NCI-H2227 (cell line): Measurements from ENCODE around the gene RAB40A.
"Not testable (repeated sequence)": the region's sequence is repeated elsewhere in the genome, so short reads cannot be mapped to it uniquely, and the experiment has no call there.

Experiments used
- DNase-seq: peaks from one replicate; lab custom pipeline; 2025; ENCODE audit not compliant: unreplicated experiment; lab: John Stamatoyannopoulos, UW

Gene RAB40A

GRCh38 chrX:103524747-103525146, 5.5 kb upstream of the RAB40A start:
- no peak for DNase-seq

- no peak for DNase-seq
Measured at GRCh38 chrX:103523605-103524004, 4.3 kb upstream of the RAB40A start.

GRCh38 chrX:103520386-103520785, 1.1 kb upstream of the RAB40A start:
- peak; percentile 30 for DNase-seq

- no peak for DNase-seq
Measured at GRCh38 chrX:103518571-103518970, 718 bp downstream of the RAB40A start.

GRCh38 chrX:103517246-103517645, 2.0 kb downstream of the RAB40A start:
- DNase-seq = no peak

- DNase-seq = no peak
Measured at GRCh38 chrX:103513476-103514108, 5.7 kb downstream of the RAB40A start.

GRCh38 chrX:103513067-103513466, 6.2 kb downstream of the RAB40A start:
- no peak for DNase-seq

GRCh38 chrX:103510031-103510430, 9.3 kb downstream of the RAB40A start:
- no peak for DNase-seq

GRCh38 chrX:103503853-103504207, 15.5 kb downstream of the RAB40A start:
- DNase-seq = no peak

- DNase-seq = no peak
Measured at GRCh38 chrX:103503163-103503852, 16.0 kb downstream of the RAB40A start.

- DNase-seq = no peak
Measured at GRCh38 chrX:103498786-103499185, 20.5 kb downstream of the RAB40A start.

- no peak for DNase-seq
Measured at GRCh38 chrX:103495786-103496185, 23.5 kb downstream of the RAB40A start.

- DNase-seq = not testable (repeated sequence)
Measured at GRCh38 chrX:103493578-103493977, 25.7 kb downstream of the RAB40A start.

- DNase-seq = peak; percentile 59
Measured at GRCh38 chrX:103489733-103490132, 29.6 kb downstream of the RAB40A start.

- no peak for DNase-seq
Measured at GRCh38 chrX:103488794-103489193, 30.5 kb downstream of the RAB40A start.

GRCh38 chrX:103488332-103488731, 31.0 kb downstream of the RAB40A start:
- DNase-seq = peak; percentile 32

- no peak for DNase-seq
Measured at GRCh38 chrX:103483720-103484119, 35.6 kb downstream of the RAB40A start.

- DNase-seq = no peak
Measured at GRCh38 chrX:103480526-103480925, 38.8 kb downstream of the RAB40A start.

- no peak for DNase-seq
Measured at GRCh38 chrX:103477496-103477895, 41.8 kb downstream of the RAB40A start.

GRCh38 chrX:103475381-103475780, 43.9 kb downstream of the RAB40A start:
- no peak for DNase-seq

- DNase-seq = not testable (repeated sequence)
Measured at GRCh38 chrX:103469977-103470376, 49.3 kb downstream of the RAB40A start.

GRCh38 chrX:103467887-103468286, 51.4 kb downstream of the RAB40A start:
- DNase-seq = no peak

GRCh38 chrX:103467156-103467555, 52.1 kb downstream of the RAB40A start:
- DNase-seq = no peak
